Stimulated activated CD8-positive, alpha-beta memory T cell treated with anti-CD3 and anti-CD28 coated beads, Interleukin-7, amount 100 ng/mL, for 24 hours (primary cell): ENCODE results near the gene RAB26.
A peak's percentile ranks its signal among the peaks of the same experiment; 100 is the strongest.

Experiments
- DNase-seq: peaks from one replicate; pipeline ENCODE4 v3.0.0-alpha.2; 2020; ENCODE audit warnings: low read depth

RAB26 gene

GRCh38 chr16:2142942-2143877, 5.2 kb upstream of the RAB26 start:
- DNase-seq, result no peak

GRCh38 chr16:2143878-2144485, 4.4 kb upstream of the RAB26 start:
- no peak for DNase-seq

- no peak for DNase-seq
These were observed 2.6 kb upstream of the RAB26 start for GRCh38 chr16:2145843-2146242.

GRCh38 chr16:2147378-2147777, 1.0 kb upstream of the RAB26 start:
- DNase-seq, result no peak

GRCh38 chr16:2148714-2149629, 547 bp downstream of the RAB26 start:
- DNase-seq, result no peak

GRCh38 chr16:2149630-2150417, 1.4 kb downstream of the RAB26 start:
- DNase-seq, result no peak

GRCh38 chr16:2150418-2151187, 2.2 kb downstream of the RAB26 start:
- no peak for DNase-seq

GRCh38 chr16:2151188-2152091, 3.0 kb downstream of the RAB26 start:
- no peak for DNase-seq

GRCh38 chr16:2152695-2153506, 4.5 kb downstream of the RAB26 start:
- no peak for DNase-seq

GRCh38 chr16:2154533-2155090, 6.2 kb downstream of the RAB26 start:
- no peak for DNase-seq

- DNase-seq, result peak; percentile 91
These were observed 6.9 kb downstream of the RAB26 start, which contains the start of gene TRAF7 for GRCh38 chr16:2155091-2155950. Gene TRAF7 (plus strand): TSS chr16:2155782. CDS start chr16:2163921, 8,139 bp downstream.

GRCh38 chr16:2155977-2156848, 7.8 kb downstream of the RAB26 start:
- DNase-seq, result no peak

- no peak for DNase-seq
These were observed 8.4 kb downstream of the RAB26 start for GRCh38 chr16:2156849-2157224.

GRCh38 chr16:2157480-2158261, 9.2 kb downstream of the RAB26 start:
- DNase-seq, result no peak

GRCh38 chr16:2158262-2158638, 9.8 kb downstream of the RAB26 start:
- no peak for DNase-seq
